HEK293 (cell line): ENCODE results near the gene LY6G5B.

Experiments
- CTCF ChIP-seq: fragments of 450-650 bp; formaldehyde crosslinking; IDR thresholded peaks from 2 replicates; pipeline ENCODE4 v1.5.1; 2016; ENCODE audit warnings: missing biosample characterization, missing genetic modification characterization
- PBX3 ChIP-seq: sonication (generic); formaldehyde crosslinking; IDR thresholded peaks from 2 replicates; pipeline ENCODE4 v1.8.1; 2022; ENCODE audit warnings: mild to moderate bottlenecking, moderate library complexity, missing genetic modification reagents
- REST ChIP-seq: fragments of 450-650 bp; formaldehyde crosslinking; IDR thresholded peaks from 2 replicates; pipeline ENCODE4 v1.5.1; 2016; ENCODE audit warnings: missing biosample characterization, missing genetic modification characterization
- ZNF184 ChIP-seq: fragments of 450-650 bp; IDR thresholded peaks from 2 replicates; pipeline ENCODE4 v1.5.1; 2018; ENCODE audit warnings: missing biosample characterization, mild to moderate bottlenecking, missing genetic modification characterization
- ZNF473 ChIP-seq: fragments of 450-650 bp; formaldehyde crosslinking; IDR thresholded peaks from 2 replicates; pipeline ENCODE4 v1.5.1; 2017; ENCODE audit warnings: missing biosample characterization, missing genetic modification characterization

DNA sequence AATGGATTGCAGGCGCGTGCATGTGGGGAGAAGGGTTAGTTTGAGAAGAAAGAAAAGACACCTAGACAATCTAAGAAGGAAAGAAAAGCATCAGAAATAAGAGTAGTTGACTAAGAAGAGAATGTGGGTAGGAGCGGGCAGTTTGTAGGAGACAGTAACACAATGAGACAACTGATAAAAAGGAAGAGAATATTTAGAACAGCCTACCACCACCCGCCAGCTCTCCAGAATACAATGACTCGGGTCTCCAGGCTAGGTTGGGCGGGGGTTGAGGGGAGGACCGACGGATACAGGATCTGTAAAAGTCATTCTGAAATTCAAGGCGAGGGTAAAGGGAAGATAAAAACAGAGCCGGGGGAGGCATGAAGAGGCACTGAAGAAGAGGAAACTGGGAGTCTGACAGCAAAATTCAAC, 32.6 kb downstream of the LY6G5B start:
- TF ChIP-seq ZNF473 (tag by site-specific recombination), result no peak
- TF ChIP-seq CTCF (tag by site-specific recombination), result no peak
- TF ChIP-seq PBX3 (CRISPR knock-in tag), result no peak
- no peak for TF ChIP-seq ZNF184 (tag by site-specific recombination)
- TF ChIP-seq REST, result no peak
